Panc1 (cell line): ENCODE results near the gene SYNE1. TPM values are rescaled to one million over a fixed set of nuclear protein-coding genes. Genes with fewer than 3 reads are reported as not detected.

Source experiments
- ATAC-seq: fragments of 200-7000 bp; cut with Tn5 transposase; 2 replicates; pipeline ENCODE4 v1.9.1; 2020; ENCODE audit warnings: mild to moderate bottlenecking, moderate library complexity
- BruUV-seq: library from RNA; stranded (reverse); fragments of 400-500 nt; replicated peaks from 2 replicates; lab custom pipeline; 2021; lab: Mats Ljungman, UMichigan
- CTCF ChIA-PET: fragments of 300-600 bp; sonication (Branson Sonifier 250); formaldehyde crosslinking; loops from one replicate; lab custom pipeline; 2022; ENCODE audit warnings: antibody characterized with exemption; lab: Charles Lee
- POLR2A ChIA-PET: fragments of 300-600 bp; sonication (Branson Sonifier 250); formaldehyde crosslinking; loops from one replicate; lab custom pipeline; 2022; ENCODE audit warnings: antibody characterized with exemption; lab: Charles Lee
- DNase-seq: peaks from one replicate; pipeline ENCODE4 v3.0.0-alpha.2; 2010; ENCODE audit warnings: low read depth, low spot score
- H3K27ac ChIP-seq: 2 replicates; pipeline ENCODE4 v1.5.1; 2011; ENCODE audit warnings: mild to moderate bottlenecking, low read length, inconsistent platforms
- H3K27me3 ChIP-seq: fragments of 200-500 bp; sonication (Bioruptor generic); 2 replicates; pipeline ENCODE4 v1.6.0; 2014; ENCODE audit warnings: low read length, inconsistent platforms; ENCODE audit not compliant: control insufficient read depth, insufficient read depth
- H3K36me3 ChIP-seq: fragments of 200-500 bp; sonication (Bioruptor generic); 2 replicates; pipeline ENCODE4 v1.5.1; 2014; ENCODE audit warnings: inconsistent platforms, mild to moderate bottlenecking, low read length, moderate library complexity; ENCODE audit not compliant: control insufficient read depth, insufficient read depth
- H3K4me1 ChIP-seq: 2 replicates; pipeline ENCODE4 v1.5.1; 2011; ENCODE audit warnings: inconsistent platforms, mild to moderate bottlenecking, low read length, moderate library complexity; ENCODE audit not compliant: control insufficient read depth, insufficient read depth
- H3K4me3 ChIP-seq, 2 experiments: 2 replicates each; pipeline ENCODE4 v1.5.1; 2011 to 2012; ENCODE audit warnings: low read depth in 2 of 2, low read length in 2 of 2, mild to moderate bottlenecking in 2 of 2, inconsistent platforms in 1 of 2, moderate library complexity in 1 of 2
- H3K9me3 ChIP-seq: fragments of 200-500 bp; sonication (Bioruptor generic); 2 replicates; pipeline ENCODE4 v1.5.1; 2014; ENCODE audit warnings: low read depth, mild to moderate bottlenecking, inconsistent platforms, low read length, moderate library complexity; ENCODE audit not compliant: control insufficient read depth, insufficient read depth
- CTCF ChIP-seq: fragments of 450-650 bp; IDR thresholded peaks from 2 replicates; pipeline ENCODE4 v1.5.1; 2017; ENCODE audit warnings: mild to moderate bottlenecking
- POLR2AphosphoS5 ChIP-seq: IDR thresholded peaks from 2 replicates; pipeline ENCODE4 v1.6.1; 2012; ENCODE audit warnings: mild to moderate bottlenecking, low read depth, low read length, moderate library complexity
- REST ChIP-seq, 2 experiments: IDR thresholded peaks; 2 replicates each; pipeline ENCODE4 v1.6.1; 2011 to 2012; ENCODE audit warnings: low read depth in 2 of 2, control low read depth in 1 of 2, low read length in 1 of 2, mild to moderate bottlenecking in 1 of 2, moderate library complexity in 1 of 2; ENCODE audit not compliant: insufficient read depth in 1 of 2
- SIN3A ChIP-seq: IDR thresholded peaks from 2 replicates; pipeline ENCODE4 v1.6.1; 2012; ENCODE audit warnings: low read depth, mild to moderate bottlenecking, low read length, moderate library complexity, borderline replicate concordance; ENCODE audit not compliant: insufficient read depth
- TCF7L2 ChIP-seq: IDR thresholded peaks from 2 replicates; pipeline ENCODE4 v1.6.1; 2011; ENCODE audit warnings: mild to moderate bottlenecking, low read depth, low read length, inconsistent platforms
- in situ Hi-C: cut with HindIII; loops from 2 replicates; pipeline ENCODE4 v1.10.0; 2016; ENCODE audit warnings: low sequenced_read_pairs, low pct_unique_long_range_greater_than_20kb
- intact Hi-C: fragments of 100-400 bp; cut with micrococcal nuclease; formaldehyde crosslinking; loops from one replicate; pipeline ENCODE4 v1.10.0; 2022; ENCODE audit not compliant: unreplicated experiment
- total RNA-seq: library from RNA; stranded (reverse); gene quantifications from one replicate; pipeline ENCODE4 v1.2.1, GENCODE V29; 2021; ENCODE audit not compliant: unreplicated experiment

The SYNE1 gene
- total RNA-seq, 1 experiment from 2014 or later: 3.2 TPM

DNA sequence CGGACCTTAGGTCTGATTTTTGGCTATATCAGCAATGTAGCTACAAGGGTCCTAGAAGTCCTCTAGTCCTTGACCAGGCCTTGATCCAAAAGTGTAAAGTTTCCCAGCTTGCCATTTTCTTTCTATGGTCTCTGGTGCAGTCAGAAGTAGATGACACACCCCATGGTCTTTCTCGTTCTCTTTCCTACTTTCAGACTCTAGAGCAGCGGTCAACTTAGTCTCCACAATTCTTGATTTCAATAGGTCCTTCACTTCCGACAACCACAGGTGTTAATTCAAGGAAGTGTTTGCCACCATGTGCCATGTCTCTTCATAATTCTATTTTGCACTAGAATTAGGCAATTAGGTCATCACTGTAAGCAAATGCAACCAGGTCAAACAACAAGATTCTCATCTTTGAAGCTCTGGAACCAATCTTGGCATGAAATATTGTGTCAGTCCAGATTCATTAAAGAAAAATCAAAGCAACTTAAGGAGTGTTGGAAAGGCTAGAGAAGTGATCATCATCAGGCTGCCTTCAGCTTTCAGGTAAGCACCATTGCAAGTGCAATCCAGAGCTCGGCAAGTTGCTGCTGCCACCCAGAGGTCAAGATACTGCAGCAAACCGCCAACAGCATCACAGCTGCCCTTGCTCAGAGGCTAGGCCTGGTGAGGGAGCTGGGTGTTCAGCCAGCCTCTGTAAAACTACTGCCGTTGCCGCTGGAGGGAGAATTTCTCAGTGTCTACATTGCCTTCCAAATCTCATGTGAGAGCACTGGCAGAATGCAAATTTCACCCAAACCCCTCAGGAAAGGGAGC, 5.6 kb upstream of the SYNE1 start:
- CTCF ChIA-PET: interaction anchor here (1.1 kb wide), 1 partner anchor 157 kb away, joined by 3 read pairs; no protein-coding TSS in a partner anchor
- Histone ChIP-seq H3K9me3 (no peaks in the 10 kb centered on the region), H3K4me3 (no peak overlapping the region), H3K4me1 (no peaks in the 10 kb centered on the region), H3K27ac (no peak overlapping the region), H3K36me3 (no peaks in the 10 kb centered on the region), H3K27me3 (peaks cover 4% of the 10 kb centered on the region; the same call in 1 of the 2 replicates)
- POLR2A ChIA-PET: interaction anchor here (0.6 kb wide), 1 partner anchor 9 kb away, joined by 3 read pairs; no protein-coding TSS in a partner anchor
- peak; percentile 89 for ATAC-seq
- DNase-seq: peak; percentile 12
- intact Hi-C loops (loop anchor here (2.0 kb wide), 1 partner anchor 90 kb away; no protein-coding TSS in a partner anchor), in situ Hi-C loops (no loop called here)
- BruUV-seq: no TSS peak
- TF ChIP-seq CTCF: peak; percentile 72
- TF ChIP-seq POLR2AphosphoS5: no peak

GRCh38 chr6:152636609-152637295, 410 bp downstream of the SYNE1 start:
- H3K4me3 ChIP-seq: peak overlapping the region; percentile 38
- POLR2A ChIA-PET: no interaction called here
- CTCF ChIA-PET: no interaction called here
- DNase-seq: no peak
- ATAC-seq: peak; percentile 83
- no peaks in the 10 kb centered on the region for H3K36me3 ChIP-seq
- no peak for TF ChIP-seq TCF7L2
- TF ChIP-seq CTCF: no peak
- no peak for TF ChIP-seq REST (IDR thresholded peaks at IDR 0.05; ENCODE audit: insufficient read depth in 1 of 2, low read depth in 2 of 2, low read length in 1 of 2)
- no peak for TF ChIP-seq SIN3A
- no peak for TF ChIP-seq POLR2AphosphoS5
- peaks cover 3% of the 10 kb centered on the region; the same call in 1 of the 2 replicates for H3K4me1 ChIP-seq
- BruUV-seq: no TSS peak
- intact Hi-C loops (no loop called here), in situ Hi-C loops (no loop called here)
- no peaks in the 10 kb centered on the region for H3K9me3 ChIP-seq
- peaks cover 11% of the 10 kb centered on the region for H3K27me3 ChIP-seq
- H3K27ac ChIP-seq: no peak overlapping the region
